Mucosa of stomach (tissue), 1 donor: ENCODE data around the gene HGFAC.

ENCODE experiments used
- H3K27me3 ChIP-seq: one replicate; pipeline ENCODE4 v1.7.0; 2013; ENCODE audit warnings: mild to moderate bottlenecking, low read length; ENCODE audit not compliant: control insufficient read depth, insufficient read depth
- H3K36me3 ChIP-seq: one replicate; pipeline ENCODE4 v1.7.0; 2013; ENCODE audit warnings: low read length; ENCODE audit not compliant: control insufficient read depth, insufficient read depth
- H3K4me1 ChIP-seq: one replicate; pipeline ENCODE4 v1.7.0; 2013; ENCODE audit warnings: mild to moderate bottlenecking, low read length; ENCODE audit not compliant: control insufficient read depth, insufficient read depth
- H3K4me3 ChIP-seq: one replicate; pipeline ENCODE4 v1.7.0; 2013; ENCODE audit warnings: low read length
- H3K9ac ChIP-seq: one replicate; pipeline ENCODE4 v1.7.0; 2013; ENCODE audit warnings: mild to moderate bottlenecking, low read length, moderate library complexity
- H3K9me3 ChIP-seq: one replicate; pipeline ENCODE4 v1.7.0; 2013; ENCODE audit warnings: mild to moderate bottlenecking, low read length, moderate library complexity; ENCODE audit not compliant: control insufficient read depth
- donor health status: Pancreatic carcinoma.

HGFAC gene

GRCh38 chr4:3433138-3433869, 8.5 kb upstream of the HGFAC start:
- Histone ChIP-seq H3K36me3 (no peaks in the 10 kb centered on the region), H3K27me3 (no peaks in the 10 kb centered on the region), H3K9me3 (no peaks in the 10 kb centered on the region), H3K9ac (no peak overlapping the region), H3K4me1 (peaks cover 13% of the 10 kb centered on the region), H3K4me3 (no peak overlapping the region)

- Histone ChIP-seq H3K4me3 (no peak overlapping the region), H3K4me1 (peaks cover 13% of the 10 kb centered on the region), H3K9ac (no peak overlapping the region), H3K27me3 (no peaks in the 10 kb centered on the region), H3K9me3 (no peaks in the 10 kb centered on the region), H3K36me3 (no peaks in the 10 kb centered on the region)
Measured at GRCh38 chr4:3434881-3435685, 6.7 kb upstream of the HGFAC start.

GRCh38 chr4:3435686-3435956, 6.1 kb upstream of the HGFAC start:
- H3K9ac ChIP-seq = no peak overlapping the region
- peaks cover 13% of the 10 kb centered on the region for H3K4me1 ChIP-seq
- no peaks in the 10 kb centered on the region for H3K9me3 ChIP-seq
- no peaks in the 10 kb centered on the region for H3K36me3 ChIP-seq
- H3K27me3 ChIP-seq = no peaks in the 10 kb centered on the region
- H3K4me3 ChIP-seq = no peak overlapping the region

- H3K27me3 ChIP-seq = no peaks in the 10 kb centered on the region
Measured at GRCh38 chr4:3436048-3436797, 5.5 kb upstream of the HGFAC start.

GRCh38 chr4:3436798-3437581, 4.8 kb upstream of the HGFAC start:
- Histone ChIP-seq H3K9ac (peak overlapping the region; percentile 25), H3K36me3 (no peaks in the 10 kb centered on the region), H3K4me1 (peaks cover 13% of the 10 kb centered on the region), H3K9me3 (no peaks in the 10 kb centered on the region), H3K27me3 (no peaks in the 10 kb centered on the region), H3K4me3 (no peak overlapping the region)

More at GRCh38 chr4:3436048-3436797, 5.5 kb upstream of the HGFAC start:
- H3K4me3 ChIP-seq = no peak overlapping the region
- peaks cover 13% of the 10 kb centered on the region for H3K4me1 ChIP-seq
- no peaks in the 10 kb centered on the region for H3K9me3 ChIP-seq
- peak overlapping the region; percentile 25 for H3K9ac ChIP-seq
- H3K36me3 ChIP-seq = no peaks in the 10 kb centered on the region

GRCh38 chr4:3437582-3437936, 4.2 kb upstream of the HGFAC start:
- Histone ChIP-seq H3K9ac (no peak overlapping the region), H3K4me1 (peaks cover 13% of the 10 kb centered on the region), H3K27me3 (no peaks in the 10 kb centered on the region), H3K9me3 (no peaks in the 10 kb centered on the region), H3K4me3 (no peak overlapping the region), H3K36me3 (no peaks in the 10 kb centered on the region)

GRCh38 chr4:3437998-3438846, 3.5 kb upstream of the HGFAC start:
- no peaks in the 10 kb centered on the region for H3K27me3 ChIP-seq
- H3K9me3 ChIP-seq = no peaks in the 10 kb centered on the region
- no peak overlapping the region for H3K9ac ChIP-seq
- peaks cover 13% of the 10 kb centered on the region for H3K4me1 ChIP-seq
- H3K36me3 ChIP-seq = no peaks in the 10 kb centered on the region
- H3K4me3 ChIP-seq = no peak overlapping the region

- H3K9me3 ChIP-seq = no peaks in the 10 kb centered on the region
- no peaks in the 10 kb centered on the region for H3K27me3 ChIP-seq
- H3K9ac ChIP-seq = no peak overlapping the region
- peaks cover 13% of the 10 kb centered on the region for H3K4me1 ChIP-seq
- H3K36me3 ChIP-seq = no peaks in the 10 kb centered on the region
- H3K4me3 ChIP-seq = no peak overlapping the region
Measured at GRCh38 chr4:3438847-3439180, 3.0 kb upstream of the HGFAC start.

GRCh38 chr4:3439391-3439790, 2.4 kb upstream of the HGFAC start:
- no peak overlapping the region for H3K9ac ChIP-seq
- no peaks in the 10 kb centered on the region for H3K36me3 ChIP-seq
- no peak overlapping the region for H3K4me3 ChIP-seq
- no peaks in the 10 kb centered on the region for H3K9me3 ChIP-seq
- no peaks in the 10 kb centered on the region for H3K27me3 ChIP-seq
- peaks cover 13% of the 10 kb centered on the region for H3K4me1 ChIP-seq

- no peaks in the 10 kb centered on the region for H3K27me3 ChIP-seq
- peaks cover 13% of the 10 kb centered on the region for H3K4me1 ChIP-seq
- no peak overlapping the region for H3K9ac ChIP-seq
- H3K4me3 ChIP-seq = no peak overlapping the region
- no peaks in the 10 kb centered on the region for H3K36me3 ChIP-seq
- no peaks in the 10 kb centered on the region for H3K9me3 ChIP-seq
Measured at GRCh38 chr4:3440011-3440410, 1.8 kb upstream of the HGFAC start.

GRCh38 chr4:3440979-3441500, 728 bp upstream of the HGFAC start:
- Histone ChIP-seq H3K9me3 (no peaks in the 10 kb centered on the region), H3K36me3 (no peaks in the 10 kb centered on the region), H3K9ac (no peak overlapping the region), H3K4me3 (no peak overlapping the region), H3K27me3 (no peaks in the 10 kb centered on the region), H3K4me1 (peaks cover 13% of the 10 kb centered on the region)
